Astrocyte (in vitro differentiated cells and primary cell): Measurements from ENCODE around the gene ARHGAP21.

ENCODE experiments used
- CTCF ChIP-seq: IDR thresholded peaks from 2 replicates; pipeline ENCODE4 v1.5.1; 2011; ENCODE audit warnings: low read depth, mild to moderate bottlenecking, inconsistent platforms, low read length, moderate library complexity; ENCODE audit not compliant: insufficient read depth
- EZH2 ChIP-seq: IDR thresholded peaks from 2 replicates; pipeline ENCODE4 v1.6.1; 2012; ENCODE audit warnings: mild to moderate bottlenecking, low read length, inconsistent platforms; ENCODE audit not compliant: insufficient read depth

DNA sequence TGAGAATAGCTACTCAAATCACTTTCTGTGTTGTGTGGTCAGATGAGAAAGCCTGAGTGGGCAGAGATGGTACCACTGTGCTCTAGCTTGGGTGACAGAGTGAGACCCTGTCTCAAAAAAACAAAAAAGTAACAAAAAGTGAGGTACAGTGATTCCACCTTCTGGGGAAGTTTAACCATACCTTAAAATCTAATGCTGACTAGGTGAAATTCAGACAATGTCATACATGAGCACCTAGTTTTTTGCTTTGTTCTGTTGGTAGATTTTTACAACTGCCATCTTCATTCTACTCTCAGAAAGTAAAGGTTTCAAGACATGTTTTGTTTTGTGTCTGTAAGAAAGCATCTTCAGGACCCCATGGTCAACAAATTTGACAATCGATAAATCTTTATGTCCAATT, 144.2 kb downstream of the ARHGAP21 start:
- TF ChIP-seq CTCF = no peak
- no peak for TF ChIP-seq EZH2
